ENCODE data around the gene FGF1.
A peak's percentile ranks its signal among the peaks of the same experiment; 100 is the strongest.

FGF1 gene

GRCh38 chr5:142614054-142614453 lies 71.8 kb downstream of the FGF1 start:
- H3K4me3 ChIP-seq (ENCODE audit: low read depth, low read length), result no peak overlapping the region
- no peak for TF ChIP-seq CTCF (IDR thresholded peaks at IDR 0.05; ENCODE audit: low read depth, low read length)
- no peaks in the 10 kb centered on the region for H3K27me3 ChIP-seq
- no peaks in the 10 kb centered on the region for H3K36me3 ChIP-seq
- no peaks in the 10 kb centered on the region for H3K9me3 ChIP-seq
- no peaks in the 10 kb centered on the region for H3K4me1 ChIP-seq
- DNase-seq, result no peak

GRCh38 chr5:142613271-142613671 lies 72.6 kb downstream of the FGF1 start:
- Histone ChIP-seq H3K4me3 (ENCODE audit: low read depth, low read length) (no peak overlapping the region), H3K27me3 (no peaks in the 10 kb centered on the region), H3K9me3 (no peaks in the 10 kb centered on the region), H3K36me3 (no peaks in the 10 kb centered on the region), H3K4me1 (no peaks in the 10 kb centered on the region)
- no peak for TF ChIP-seq CTCF (IDR thresholded peaks at IDR 0.05; ENCODE audit: low read depth, low read length)
- DNase-seq, result no peak

- no peaks in the 10 kb centered on the region for H3K27me3 ChIP-seq
Measured at GRCh38 chr5:142612494-142613270, 73.2 kb downstream of the FGF1 start.

GRCh38 chr5:142611154-142611553 lies 74.7 kb downstream of the FGF1 start:
- H3K27me3 ChIP-seq, result no peaks in the 10 kb centered on the region
- TF ChIP-seq CTCF (IDR thresholded peaks at IDR 0.05; ENCODE audit: low read depth, low read length), result peak; percentile 83
- no peaks in the 10 kb centered on the region for H3K36me3 ChIP-seq
- H3K4me3 ChIP-seq (ENCODE audit: low read depth, low read length), result no peak overlapping the region
- no peaks in the 10 kb centered on the region for H3K9me3 ChIP-seq
- no peaks in the 10 kb centered on the region for H3K4me1 ChIP-seq
- peak; percentile 81 for DNase-seq

More at GRCh38 chr5:142612494-142613270, 73.2 kb downstream of the FGF1 start:
- Histone ChIP-seq H3K9me3 (no peaks in the 10 kb centered on the region), H3K36me3 (no peaks in the 10 kb centered on the region), H3K4me1 (no peaks in the 10 kb centered on the region), H3K4me3 (ENCODE audit: low read depth, low read length) (no peak overlapping the region)
- no peak for DNase-seq
- no peak for TF ChIP-seq CTCF (IDR thresholded peaks at IDR 0.05; ENCODE audit: low read depth, low read length)

GRCh38 chr5:142610176-142611001 lies 75.5 kb downstream of the FGF1 start:
- no peak overlapping the region for H3K4me3 ChIP-seq (ENCODE audit: low read depth, low read length)
- DNase-seq, result no peak

More at GRCh38 chr5:142610176-142611001, 75.5 kb downstream of the FGF1 start:
- H3K9me3 ChIP-seq, result no peaks in the 10 kb centered on the region
- H3K27me3 ChIP-seq, result no peaks in the 10 kb centered on the region
- TF ChIP-seq CTCF (IDR thresholded peaks at IDR 0.05; ENCODE audit: low read depth, low read length), result no peak
- no peaks in the 10 kb centered on the region for H3K4me1 ChIP-seq
- no peaks in the 10 kb centered on the region for H3K36me3 ChIP-seq

Measured in BE2C (cell line).